ENCODE measurements around the gene TMEM208.

- TF ChIP-seq, protein P1, sequence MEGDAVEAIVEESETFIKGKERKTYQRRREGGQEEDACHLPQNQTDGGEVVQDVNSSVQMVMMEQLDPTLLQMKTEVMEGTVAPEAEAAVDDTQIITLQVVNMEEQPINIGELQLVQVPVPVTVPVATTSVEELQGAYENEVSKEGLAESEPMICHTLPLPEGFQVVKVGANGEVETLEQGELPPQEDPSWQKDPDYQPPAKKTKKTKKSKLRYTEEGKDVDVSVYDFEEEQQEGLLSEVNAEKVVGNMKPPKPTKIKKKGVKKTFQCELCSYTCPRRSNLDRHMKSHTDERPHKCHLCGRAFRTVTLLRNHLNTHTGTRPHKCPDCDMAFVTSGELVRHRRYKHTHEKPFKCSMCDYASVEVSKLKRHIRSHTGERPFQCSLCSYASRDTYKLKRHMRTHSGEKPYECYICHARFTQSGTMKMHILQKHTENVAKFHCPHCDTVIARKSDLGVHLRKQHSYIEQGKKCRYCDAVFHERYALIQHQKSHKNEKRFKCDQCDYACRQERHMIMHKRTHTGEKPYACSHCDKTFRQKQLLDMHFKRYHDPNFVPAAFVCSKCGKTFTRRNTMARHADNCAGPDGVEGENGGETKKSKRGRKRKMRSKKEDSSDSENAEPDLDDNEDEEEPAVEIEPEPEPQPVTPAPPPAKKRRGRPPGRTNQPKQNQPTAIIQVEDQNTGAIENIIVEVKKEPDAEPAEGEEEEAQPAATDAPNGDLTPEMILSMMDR (IDR thresholded peaks at IDR 0.05) = no peak
- no peak for TF ChIP-seq POLR2A (IDR thresholded peaks at IDR 0.05)
These were observed 6.7 kb downstream of the TMEM208 start for GRCh38 chr16:67233596-67233995.

Data from right lobe of liver (tissue), 4 donors.